ENCODE measurements around the gene NME4. TPM values are rescaled to one million over a fixed set of nuclear protein-coding genes. Genes with fewer than 3 reads are reported as not detected.

The NME4 gene
- total RNA-seq, 2 donors from 2014 or later, result 274 to 350 TPM

- H3K4me1 Mint-ChIP-seq, result peaks cover 11% of the 10 kb centered on the region
- Histone ChIP-seq H3K4me3 (ENCODE audit: low read length) (no peak overlapping the region), H3K9me3 (ENCODE audit: control insufficient read depth, low read length) (no peaks in the 10 kb centered on the region), H3K9ac (ENCODE audit: extremely low read depth, low read length, poor library complexity, severe bottlenecking) (no peak overlapping the region), H3K27me3 (ENCODE audit: control insufficient read depth, insufficient read depth, low read length, poor library complexity, severe bottlenecking) (no peaks in the 10 kb centered on the region), H3K4me1 (ENCODE audit: control insufficient read depth, insufficient read depth, low read length) (no peaks in the 10 kb centered on the region), H3K36me3 (ENCODE audit: control insufficient read depth, insufficient read depth, low read length) (peaks cover 33% of the 10 kb centered on the region), H3K27ac (ENCODE audit: low read depth, low read length) (no peak overlapping the region)
- TF ChIP-seq CTCF (conservative IDR thresholded peaks at IDR 0.05), result no peak
- 93 to 98% methylated on average over 12 to 18 of the region's 18 CpGs for WGBS, 2 experiments (ENCODE audit: insufficient coverage in 1 of 2, insufficient read length in 1 of 2)
- DNase-seq, result no peak
- no peaks in the 10 kb centered on the region for H3K9me3 Mint-ChIP-seq
- no peaks in the 10 kb centered on the region for H3K27me3 Mint-ChIP-seq (ENCODE audit: insufficient read depth)
- H3K36me3 Mint-ChIP-seq (ENCODE audit: low read depth), result peaks cover 11% of the 10 kb centered on the region
- H3K4me3 Mint-ChIP-seq, result no peak overlapping the region
- no peak overlapping the region for H3K27ac Mint-ChIP-seq
Measured at GRCh38 chr16:367333-367903, 29.6 kb upstream of the NME4 start.

- Mint-ChIP-seq H3K4me3 (no peak overlapping the region), H3K27me3 (ENCODE audit: insufficient read depth) (no peaks in the 10 kb centered on the region), H3K4me1 (peaks cover 11% of the 10 kb centered on the region), H3K9me3 (no peaks in the 10 kb centered on the region), H3K27ac (no peak overlapping the region), H3K36me3 (ENCODE audit: low read depth) (peaks cover 15% of the 10 kb centered on the region)
- no peak for DNase-seq
- Histone ChIP-seq H3K9ac (ENCODE audit: extremely low read depth, low read length, poor library complexity, severe bottlenecking) (no peak overlapping the region), H3K27ac (ENCODE audit: low read depth, low read length) (no peak overlapping the region), H3K36me3 (ENCODE audit: control insufficient read depth, insufficient read depth, low read length) (peaks cover 33% of the 10 kb centered on the region), H3K4me1 (ENCODE audit: control insufficient read depth, insufficient read depth, low read length) (no peaks in the 10 kb centered on the region), H3K27me3 (ENCODE audit: control insufficient read depth, insufficient read depth, low read length, poor library complexity, severe bottlenecking) (no peaks in the 10 kb centered on the region), H3K4me3 (ENCODE audit: low read length) (no peak overlapping the region), H3K9me3 (ENCODE audit: control insufficient read depth, low read length) (no peaks in the 10 kb centered on the region)
- no peak for TF ChIP-seq CTCF (conservative IDR thresholded peaks at IDR 0.05)
- WGBS, 2 experiments (ENCODE audit: insufficient coverage in 1 of 2, insufficient read length in 1 of 2), result 94 to 99% methylated on average over 18 to 29 of the region's 29 CpGs
Measured at GRCh38 chr16:368388-369158, 28.4 kb upstream of the NME4 start.

- Mint-ChIP-seq H3K27ac (peak overlapping the region; percentile 52), H3K36me3 (ENCODE audit: low read depth) (peaks cover 16% of the 10 kb centered on the region), H3K4me3 (peak overlapping the region; percentile 72), H3K9me3 (no peaks in the 10 kb centered on the region), H3K27me3 (ENCODE audit: insufficient read depth) (no peaks in the 10 kb centered on the region), H3K4me1 (peaks cover 11% of the 10 kb centered on the region)
- no peaks in the 10 kb centered on the region for H3K9me3 ChIP-seq (ENCODE audit: control insufficient read depth, low read length)
- peak overlapping the region; percentile 77 for H3K4me3 ChIP-seq (ENCODE audit: low read length)
- no peaks in the 10 kb centered on the region for H3K4me1 ChIP-seq (ENCODE audit: control insufficient read depth, insufficient read depth, low read length)
- H3K27me3 ChIP-seq (ENCODE audit: control insufficient read depth, insufficient read depth, low read length, poor library complexity, severe bottlenecking), result no peaks in the 10 kb centered on the region
- H3K9ac ChIP-seq (ENCODE audit: extremely low read depth, low read length, poor library complexity, severe bottlenecking), result no peak overlapping the region
- DNase-seq, result no peak
- peaks cover 38% of the 10 kb centered on the region for H3K36me3 ChIP-seq (ENCODE audit: control insufficient read depth, insufficient read depth, low read length)
- no peak overlapping the region for H3K27ac ChIP-seq (ENCODE audit: low read depth, low read length)
- WGBS, 2 experiments (ENCODE audit: insufficient coverage in 1 of 2, insufficient read length in 1 of 2), result 90 to 96% methylated on average over 15 to 20 of the region's 20 CpGs
- TF ChIP-seq CTCF (conservative IDR thresholded peaks at IDR 0.05), result no peak
Measured at GRCh38 chr16:369275-369865, 27.6 kb upstream of the NME4 start.
